GM19467 (cell line): ENCODE results near the gene MAP6.
A peak's percentile ranks its signal among the peaks of the same experiment; 100 is the strongest.
"Not testable (repeated sequence)": the region's sequence is repeated elsewhere in the genome, so short reads cannot be mapped to it uniquely, and the experiment has no call there.

ENCODE experiments used
- ATAC-seq: cut with Tn5 transposase; IDR thresholded peaks from one replicate; pipeline ENCODE4 v1.9.1; 2021; ENCODE audit warnings: mild to moderate bottlenecking, moderate library complexity; ENCODE audit not compliant: unreplicated experiment

Gene MAP6

GRCh38 chr11:75593286-75593915 lies 75.4 kb downstream of the MAP6 start:
- no peak for ATAC-seq

- no peak for ATAC-seq
Measured at GRCh38 chr11:75592715-75593114, 76.1 kb downstream of the MAP6 start.

- ATAC-seq: no peak
Measured at GRCh38 chr11:75591966-75592365, 76.9 kb downstream of the MAP6 start.

- no peak for ATAC-seq
Measured at GRCh38 chr11:75591371-75591770, 77.5 kb downstream of the MAP6 start.

GRCh38 chr11:75589933-75590332 lies 78.9 kb downstream of the MAP6 start:
- no peak for ATAC-seq

GRCh38 chr11:75589051-75589450 lies 79.8 kb downstream of the MAP6 start:
- no peak for ATAC-seq

GRCh38 chr11:75588051-75588481 lies 80.8 kb downstream of the MAP6 start:
- ATAC-seq: no peak

- no peak for ATAC-seq
Measured at GRCh38 chr11:75586395-75586794, 82.4 kb downstream of the MAP6 start.

- ATAC-seq: no peak
Measured at GRCh38 chr11:75585293-75585670, 83.6 kb downstream of the MAP6 start.

GRCh38 chr11:75584659-75585292 lies 84.1 kb downstream of the MAP6 start:
- not testable (repeated sequence) for ATAC-seq

- ATAC-seq: no peak
Measured at GRCh38 chr11:75583718-75584658, 84.8 kb downstream of the MAP6 start.

GRCh38 chr11:75582895-75583717 lies 85.7 kb downstream of the MAP6 start:
- ATAC-seq: peak; percentile 61

- no peak for ATAC-seq
Measured at GRCh38 chr11:75582506-75582894, 86.3 kb downstream of the MAP6 start.

- no peak for ATAC-seq
Measured at GRCh38 chr11:75579841-75580240, 89.0 kb downstream of the MAP6 start.

- no peak for ATAC-seq
Measured at GRCh38 chr11:75578977-75579376, 89.9 kb downstream of the MAP6 start.

- no peak for ATAC-seq
Measured at GRCh38 chr11:75577207-75577606, 91.6 kb downstream of the MAP6 start.

- ATAC-seq: peak; percentile 66
Measured at GRCh38 chr11:75576499-75576918, 92.3 kb downstream of the MAP6 start.

GRCh38 chr11:75576017-75576416 lies 92.8 kb downstream of the MAP6 start:
- no peak for ATAC-seq

GRCh38 chr11:75574698-75575602 lies 93.9 kb downstream of the MAP6 start:
- no peak for ATAC-seq

GRCh38 chr11:75572744-75573143 lies 96.1 kb downstream of the MAP6 start:
- ATAC-seq: no peak
